ENCODE results near the gene TAX1BP3.

Gene TAX1BP3

GRCh38 chr17:3688852-3689261 lies 20.5 kb upstream of the TAX1BP3 start:
- in situ Hi-C loops (cut with MboI; ENCODE audit: low sequenced_read_pairs), result no loop called here

GRCh38 chr17:3688027-3688553 lies 19.7 kb upstream of the TAX1BP3 start:
- in situ Hi-C loops (cut with MboI; ENCODE audit: low sequenced_read_pairs), result no loop called here

- in situ Hi-C loops (cut with MboI; ENCODE audit: low sequenced_read_pairs), result no loop called here
Observed at GRCh38 chr17:3685174-3685573, 16.8 kb upstream of the TAX1BP3 start.

GRCh38 chr17:3683054-3683511 lies 14.7 kb upstream of the TAX1BP3 start:
- in situ Hi-C loops (cut with MboI; ENCODE audit: low sequenced_read_pairs), result no loop called here

- in situ Hi-C loops (cut with MboI; ENCODE audit: low sequenced_read_pairs), result no loop called here
Observed at GRCh38 chr17:3682033-3682432, 13.7 kb upstream of the TAX1BP3 start.

- in situ Hi-C loops (cut with MboI; ENCODE audit: low sequenced_read_pairs), result no loop called here
Observed at GRCh38 chr17:3681565-3681964, 13.2 kb upstream of the TAX1BP3 start.

- in situ Hi-C loops (cut with MboI; ENCODE audit: low sequenced_read_pairs), result no loop called here
Observed at GRCh38 chr17:3681057-3681456, 12.7 kb upstream of the TAX1BP3 start.

GRCh38 chr17:3679531-3680126 lies 11.3 kb upstream of the TAX1BP3 start:
- in situ Hi-C loops (cut with MboI; ENCODE audit: low sequenced_read_pairs), result no loop called here

- in situ Hi-C loops (cut with MboI; ENCODE audit: low sequenced_read_pairs), result no loop called here
Observed at GRCh38 chr17:3678821-3679530, 10.6 kb upstream of the TAX1BP3 start.

GRCh38 chr17:3678095-3678820 lies 9.9 kb upstream of the TAX1BP3 start:
- in situ Hi-C loops (cut with MboI; ENCODE audit: low sequenced_read_pairs), result no loop called here

- in situ Hi-C loops (cut with MboI; ENCODE audit: low sequenced_read_pairs), result no loop called here
Observed at GRCh38 chr17:3675886-3676285, 7.5 kb upstream of the TAX1BP3 start.

- in situ Hi-C loops (cut with MboI; ENCODE audit: low sequenced_read_pairs), result no loop called here
Observed at GRCh38 chr17:3672571-3672970, 4.2 kb upstream of the TAX1BP3 start.

- in situ Hi-C loops (cut with MboI; ENCODE audit: low sequenced_read_pairs), result no loop called here
Observed at GRCh38 chr17:3669548-3669947, 1.2 kb upstream of the TAX1BP3 start.

GRCh38 chr17:3669085-3669347 lies 638 bp upstream of the TAX1BP3 start:
- in situ Hi-C loops (cut with MboI; ENCODE audit: low sequenced_read_pairs), result no loop called here

GRCh38 chr17:3667366-3668278 lies 756 bp downstream of the TAX1BP3 start:
- in situ Hi-C loops (cut with MboI; ENCODE audit: low sequenced_read_pairs), result no loop called here

GRCh38 chr17:3666516-3666915 lies 1.9 kb downstream of the TAX1BP3 start:
- in situ Hi-C loops (cut with MboI; ENCODE audit: low sequenced_read_pairs), result no loop called here

- in situ Hi-C loops (cut with MboI; ENCODE audit: low sequenced_read_pairs), result no loop called here
Observed at GRCh38 chr17:3665834-3666233, 2.5 kb downstream of the TAX1BP3 start.

- in situ Hi-C loops (cut with MboI; ENCODE audit: low sequenced_read_pairs), result no loop called here
Observed at GRCh38 chr17:3663102-3664011, 5.0 kb downstream of the TAX1BP3 start.

GRCh38 chr17:3660311-3660891 lies 8.0 kb downstream of the TAX1BP3 start:
- in situ Hi-C loops (cut with MboI; ENCODE audit: low sequenced_read_pairs), result no loop called here

Measured in HL-60/S4 treated with phorbol 12-myristate 13-acetate at 8.2 ng/mL for 4 days and 3 days (cell line).